ENCODE measurements around the gene NLGN3. TPM values are rescaled to one million over a fixed set of nuclear protein-coding genes. Genes with fewer than 3 reads are reported as not detected.

The NLGN3 gene
- total RNA-seq: 1 to 10 TPM in 2 of 4 donors, not detected in 2; 1.1 to 1.6 TPM

- Histone ChIP-seq H3K36me3 (peaks cover 0 to 15% (median 0%) of the 10 kb centered on the region in 3 donors), H3K4me3 (peak within 1 kb of the TSS in 3 of 4 donors; percentile 9 to 22 (median 14)), H3K4me1 (no peaks in the 10 kb centered on the region), H3K9me3 (no peaks in the 10 kb centered on the region), H3K27me3 (no peaks in the 10 kb centered on the region), H3K27ac (no peak within 1 kb of the TSS)
- TF ChIP-seq, protein P1, sequence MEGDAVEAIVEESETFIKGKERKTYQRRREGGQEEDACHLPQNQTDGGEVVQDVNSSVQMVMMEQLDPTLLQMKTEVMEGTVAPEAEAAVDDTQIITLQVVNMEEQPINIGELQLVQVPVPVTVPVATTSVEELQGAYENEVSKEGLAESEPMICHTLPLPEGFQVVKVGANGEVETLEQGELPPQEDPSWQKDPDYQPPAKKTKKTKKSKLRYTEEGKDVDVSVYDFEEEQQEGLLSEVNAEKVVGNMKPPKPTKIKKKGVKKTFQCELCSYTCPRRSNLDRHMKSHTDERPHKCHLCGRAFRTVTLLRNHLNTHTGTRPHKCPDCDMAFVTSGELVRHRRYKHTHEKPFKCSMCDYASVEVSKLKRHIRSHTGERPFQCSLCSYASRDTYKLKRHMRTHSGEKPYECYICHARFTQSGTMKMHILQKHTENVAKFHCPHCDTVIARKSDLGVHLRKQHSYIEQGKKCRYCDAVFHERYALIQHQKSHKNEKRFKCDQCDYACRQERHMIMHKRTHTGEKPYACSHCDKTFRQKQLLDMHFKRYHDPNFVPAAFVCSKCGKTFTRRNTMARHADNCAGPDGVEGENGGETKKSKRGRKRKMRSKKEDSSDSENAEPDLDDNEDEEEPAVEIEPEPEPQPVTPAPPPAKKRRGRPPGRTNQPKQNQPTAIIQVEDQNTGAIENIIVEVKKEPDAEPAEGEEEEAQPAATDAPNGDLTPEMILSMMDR (IDR thresholded peaks at IDR 0.05): no peak
- DNase-seq: no peak
Observed at GRCh38 chrX:71144651-71145050, at the start of gene NLGN3. NLGN3 (plus strand) TSS chrX:71144841; CDS start chrX:71147750, 2,909 bp downstream.

GRCh38 chrX:71095033-71095432, 49.6 kb upstream of the NLGN3 start:
- no peak for DNase-seq
- peak overlapping the region in 1 of 4 donors; percentile 72 for H3K27ac ChIP-seq

DNA sequence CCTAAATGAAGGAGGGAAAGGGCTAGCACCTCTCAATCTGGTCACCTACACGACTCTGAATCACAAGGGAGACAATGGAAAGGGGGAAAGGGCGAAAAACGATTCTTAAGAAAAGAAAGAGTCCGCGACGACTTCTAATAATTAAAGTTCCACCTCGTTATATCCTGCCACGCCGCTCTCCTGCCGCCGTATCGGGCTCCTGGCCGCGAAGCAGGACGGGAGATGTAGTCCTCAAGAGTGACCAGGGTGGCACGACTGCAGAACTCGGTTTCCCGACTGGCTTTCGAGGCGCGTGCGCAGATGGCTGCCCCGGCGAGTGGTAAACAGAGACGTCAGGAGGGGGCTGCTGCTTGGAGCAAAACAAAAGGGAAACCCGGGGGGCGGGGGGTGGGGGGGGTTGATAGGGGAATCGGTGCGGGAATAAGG, 49.1 kb upstream of the NLGN3 start, which contains the start of gene FOXO4:
FOXO4 (plus strand) TSS at position 297 of the 426 bp plus-strand sequence. CDS start 678 bp downstream, outside the sequence.
- H3K27me3 ChIP-seq: no peaks in the 10 kb centered on the region

More at GRCh38 chrX:71095033-71095432, 49.6 kb upstream of the NLGN3 start:
- Histone ChIP-seq H3K27me3 (no peaks in the 10 kb centered on the region), H3K4me3 (peak overlapping the region; percentile 51 to 68 (median 58)), H3K36me3 (no peaks in the 10 kb centered on the region), H3K4me1 (no peaks in the 10 kb centered on the region), H3K9me3 (no peaks in the 10 kb centered on the region)
- TF ChIP-seq, protein P1 (IDR thresholded peaks at IDR 0.05): no peak
- TF ChIP-seq POLR2A (IDR thresholded peaks at IDR 0.05): no peak

GRCh38 chrX:71095981-71096759, 48.5 kb upstream of the NLGN3 start:
- peak overlapping the region; percentile 51 to 68 (median 58) for H3K4me3 ChIP-seq
- H3K27me3 ChIP-seq: no peaks in the 10 kb centered on the region
- peak in 1 of 3 donors; percentile 51 for DNase-seq
- H3K9me3 ChIP-seq: no peaks in the 10 kb centered on the region
- TF ChIP-seq POLR2A (IDR thresholded peaks at IDR 0.05): no peak
- TF ChIP-seq, protein P1 (IDR thresholded peaks at IDR 0.05): no peak
- no peaks in the 10 kb centered on the region for H3K4me1 ChIP-seq
- H3K36me3 ChIP-seq: no peaks in the 10 kb centered on the region
- peak overlapping the region; percentile 63 to 83 (median 74) for H3K27ac ChIP-seq

More for the DNA sequence above, 49.1 kb upstream of the NLGN3 start, which contains the start of gene FOXO4:
- TF ChIP-seq, protein P1 (IDR thresholded peaks at IDR 0.05): no peak
- peak in 1 of 2 donors; percentile 21 for TF ChIP-seq POLR2A (IDR thresholded peaks at IDR 0.05)
- Histone ChIP-seq H3K4me1 (no peaks in the 10 kb centered on the region), H3K4me3 (peak within 1 kb of the TSS; percentile 51 to 68 (median 58)), H3K27ac (peak within 1 kb of the TSS; percentile 63 to 83 (median 74)), H3K36me3 (no peaks in the 10 kb centered on the region), H3K9me3 (no peaks in the 10 kb centered on the region)
- peak; percentile 86 to 97 (median 92) for DNase-seq

- TF ChIP-seq POLR2A (IDR thresholded peaks at IDR 0.05): no peak
- TF ChIP-seq, protein P1 (IDR thresholded peaks at IDR 0.05): no peak
- Histone ChIP-seq H3K36me3 (no peaks in the 10 kb centered on the region), H3K27ac (peak overlapping the region in 3 of 4 donors; percentile 63 to 77 (median 72)), H3K27me3 (no peaks in the 10 kb centered on the region), H3K9me3 (no peaks in the 10 kb centered on the region), H3K4me1 (no peaks in the 10 kb centered on the region), H3K4me3 (peak overlapping the region; percentile 51 to 68 (median 58))
- no peak for DNase-seq
Observed at GRCh38 chrX:71096760-71097032, 47.9 kb upstream of the NLGN3 start.
